GM11168 (cell line): ENCODE results near the gene CCNJL.

Experiments used
- in situ Hi-C: fragments of 300-500 bp; cut with MboI; formaldehyde crosslinking; loops from one replicate; pipeline ENCODE4 v1.12.0; 2022; ENCODE audit warnings: low sequenced_read_pairs; ENCODE audit not compliant: unreplicated experiment

The CCNJL gene

DNA sequence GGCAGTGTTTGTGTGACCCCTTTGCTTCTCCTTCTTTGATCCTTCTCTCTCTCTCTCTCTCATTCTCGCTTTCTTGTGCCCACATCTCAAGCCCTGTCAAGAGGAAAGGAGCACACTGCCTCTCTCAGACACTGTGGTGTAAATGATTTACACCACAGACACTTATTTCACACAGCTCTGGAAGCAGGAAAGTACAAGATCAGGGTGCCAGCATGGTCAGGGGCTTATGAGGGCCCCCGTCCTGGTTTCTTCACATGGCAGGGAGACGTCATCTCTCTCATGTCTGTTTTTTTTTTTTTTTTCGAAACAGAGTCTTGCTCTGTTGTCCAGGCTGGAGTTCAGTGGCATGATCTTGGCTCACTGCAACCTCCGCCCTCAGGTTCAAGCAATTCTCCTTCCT, 76.6 kb downstream of the CCNJL start:
- in situ Hi-C loops, result no loop called here

DNA sequence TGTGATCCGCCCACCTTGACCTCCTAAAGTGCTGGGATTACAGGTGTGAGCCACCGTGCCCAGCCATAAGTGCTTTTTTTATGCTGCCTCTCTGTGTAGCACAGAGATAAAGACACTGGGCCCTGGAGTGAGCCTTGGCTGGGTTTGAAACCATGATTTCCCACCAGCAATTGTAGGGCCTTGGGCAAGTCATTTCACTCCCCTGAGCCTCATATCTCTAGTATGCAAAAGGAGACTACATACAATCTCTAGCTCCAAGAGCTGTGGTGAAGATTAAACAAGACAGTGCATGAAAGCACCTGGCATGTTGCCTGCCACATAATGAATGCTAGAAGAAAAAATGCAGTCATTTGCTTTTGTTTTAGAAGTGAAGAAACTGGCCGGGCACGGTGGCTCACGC, 79.1 kb downstream of the CCNJL start:
- in situ Hi-C loops, result no loop called here

DNA sequence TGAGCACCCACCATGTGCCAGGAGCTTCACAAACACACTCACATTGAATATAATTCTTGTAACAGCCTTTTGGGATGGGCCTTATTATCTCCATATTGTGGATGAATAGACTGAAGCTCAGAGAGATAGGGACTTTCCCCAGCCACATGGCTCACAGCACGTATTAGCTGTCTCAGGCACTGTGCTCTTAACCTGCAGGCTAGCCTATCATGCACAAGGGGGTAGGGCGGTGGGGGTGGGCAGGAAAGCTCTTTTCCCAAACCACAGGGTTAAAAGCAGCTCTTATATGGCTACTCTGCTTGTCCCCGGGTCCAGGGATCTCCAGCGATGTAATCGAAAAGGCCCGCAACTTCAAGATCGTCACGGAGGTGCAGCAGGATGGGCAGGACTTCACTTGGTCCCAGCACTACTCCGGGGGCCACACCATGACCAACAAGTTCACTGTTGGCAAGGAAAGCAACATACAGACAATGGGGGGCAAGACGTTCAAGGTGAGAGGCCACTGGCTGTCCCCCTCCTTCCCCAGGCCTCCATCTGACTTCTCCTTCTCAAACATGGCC, 80.5 kb downstream of the CCNJL start:
- in situ Hi-C loops, result no loop called here

DNA sequence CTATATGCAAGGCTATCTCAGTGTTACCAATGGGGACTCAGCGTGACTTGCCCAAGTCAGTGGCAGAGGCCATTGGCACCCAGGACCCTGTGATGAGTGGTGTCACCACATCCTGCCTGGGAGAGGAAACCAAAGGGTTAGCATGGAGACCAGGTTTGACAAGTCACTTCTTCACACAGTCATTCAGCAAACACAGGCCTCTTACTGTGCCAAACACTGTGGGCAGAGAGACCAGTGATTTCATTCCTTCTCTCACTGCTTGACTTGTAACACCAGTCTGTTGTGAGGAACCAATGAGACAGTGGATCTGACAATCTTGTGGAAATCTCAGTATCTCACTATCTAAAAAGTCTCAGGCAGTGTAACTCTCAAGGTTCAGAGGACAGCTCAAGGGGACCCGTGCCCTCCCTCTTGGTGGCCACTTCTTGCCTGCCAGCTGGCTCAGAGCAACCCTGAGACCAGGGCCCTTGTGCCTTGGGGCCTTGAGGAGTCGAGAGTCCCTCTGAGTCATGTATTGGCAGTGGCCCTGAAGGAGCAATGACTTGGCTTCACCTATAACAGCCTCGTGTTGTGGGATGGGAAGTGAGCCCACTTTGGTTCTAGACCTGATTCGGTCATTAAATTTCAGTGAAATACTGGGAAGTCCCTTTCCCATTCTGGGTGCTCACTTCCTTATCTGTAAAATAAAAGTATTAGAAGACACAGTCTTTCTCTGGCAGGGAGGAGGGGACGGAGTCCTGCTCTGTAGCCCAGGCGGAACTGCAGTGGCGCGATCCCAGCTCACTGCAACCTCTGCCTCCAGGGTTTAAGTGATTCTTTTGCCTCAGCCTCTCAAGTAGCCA, 81.5 kb downstream of the CCNJL start:
- in situ Hi-C loops, result no loop called here

DNA sequence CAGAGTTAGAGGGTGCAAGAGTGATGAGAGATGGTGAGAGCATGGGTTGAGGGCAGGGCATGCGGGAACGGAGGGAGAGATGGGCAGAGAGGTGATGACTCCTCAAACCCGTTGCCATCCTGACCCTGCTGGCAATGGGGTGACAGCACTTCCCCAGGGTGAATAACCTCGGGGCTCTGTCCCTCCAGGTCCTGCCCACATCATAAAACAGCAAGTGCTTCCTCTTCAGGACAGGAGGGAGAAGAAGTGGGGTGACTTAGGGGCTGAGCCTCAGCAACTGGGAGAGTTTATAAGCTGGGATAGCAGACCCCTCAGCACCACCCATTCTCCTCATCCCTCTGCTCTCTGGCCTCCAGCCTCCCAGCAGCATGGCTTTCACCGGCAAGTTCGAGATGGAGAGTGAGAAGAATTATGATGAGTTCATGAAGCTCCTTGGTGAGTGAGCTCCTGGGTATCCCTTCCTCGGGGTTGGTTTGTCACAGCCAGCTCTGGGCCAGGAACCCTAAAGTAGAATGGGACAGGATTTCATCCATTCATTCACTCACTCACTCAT, 83.1 kb downstream of the CCNJL start, which contains the start of gene FABP6:
Gene FABP6 (plus strand): TSS at position 317 of the 553 bp plus-strand sequence. CDS start 52 bp downstream, at position 369.
- in situ Hi-C loops, result no loop called here

DNA sequence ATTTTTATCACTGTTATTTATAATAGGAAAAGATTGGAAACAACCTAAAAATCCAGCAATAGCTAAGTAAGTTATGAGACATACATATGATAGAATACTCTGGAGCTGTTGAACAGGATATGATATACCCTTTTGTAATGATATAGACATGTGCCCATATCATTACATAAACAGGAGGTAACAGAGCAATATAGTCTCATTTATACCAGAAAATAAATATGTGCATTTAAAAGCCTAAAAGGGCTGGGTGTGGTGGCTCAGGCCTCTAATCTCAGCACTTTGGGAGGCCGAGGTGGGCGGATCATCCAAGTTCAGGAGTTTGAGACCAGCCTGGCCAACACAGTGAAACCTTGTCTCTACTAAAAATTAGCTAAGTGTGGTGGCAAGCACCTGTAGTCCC, 85.4 kb downstream of the CCNJL start:
- in situ Hi-C loops, result no loop called here

DNA sequence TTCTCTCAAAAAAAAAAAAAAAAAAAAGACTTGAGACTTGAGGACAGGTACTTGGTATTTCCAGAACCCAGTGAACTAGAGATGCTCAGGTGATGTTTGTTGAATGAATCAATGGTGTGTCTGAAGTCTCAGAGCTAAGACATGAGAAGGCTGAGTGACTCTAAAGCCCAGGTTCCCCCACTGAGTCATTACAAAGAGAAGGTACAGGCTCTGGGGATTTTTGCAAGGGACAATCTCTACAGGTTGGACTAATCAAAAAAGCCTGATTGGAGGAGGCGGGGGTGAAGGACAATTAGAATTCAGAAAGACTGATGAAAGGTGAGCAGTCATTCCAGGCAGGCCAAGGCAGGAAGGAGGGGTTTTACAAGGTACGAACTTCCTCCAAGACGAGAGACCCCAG, 91.3 kb downstream of the CCNJL start:
- in situ Hi-C loops, result no loop called here

DNA sequence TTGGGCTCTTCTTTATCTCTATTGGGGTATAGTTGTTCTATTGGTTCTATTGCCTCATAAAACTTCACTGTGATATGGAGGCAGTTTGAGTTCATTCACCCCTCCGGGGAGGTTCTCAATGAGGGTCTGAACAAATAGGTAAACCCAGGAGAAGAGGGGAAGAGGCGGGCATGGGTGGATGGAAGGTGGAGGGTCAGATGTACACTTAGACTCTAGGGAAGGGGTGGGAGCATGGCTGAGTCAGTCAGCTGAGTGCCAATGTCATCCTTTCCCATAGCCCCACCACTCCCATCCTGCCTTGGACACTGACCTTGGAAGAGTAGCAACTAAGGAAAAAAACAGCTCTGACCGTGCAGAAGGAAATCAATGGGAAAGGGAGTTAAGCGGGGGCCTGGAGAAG, 93.0 kb downstream of the CCNJL start:
- in situ Hi-C loops, result no loop called here

DNA sequence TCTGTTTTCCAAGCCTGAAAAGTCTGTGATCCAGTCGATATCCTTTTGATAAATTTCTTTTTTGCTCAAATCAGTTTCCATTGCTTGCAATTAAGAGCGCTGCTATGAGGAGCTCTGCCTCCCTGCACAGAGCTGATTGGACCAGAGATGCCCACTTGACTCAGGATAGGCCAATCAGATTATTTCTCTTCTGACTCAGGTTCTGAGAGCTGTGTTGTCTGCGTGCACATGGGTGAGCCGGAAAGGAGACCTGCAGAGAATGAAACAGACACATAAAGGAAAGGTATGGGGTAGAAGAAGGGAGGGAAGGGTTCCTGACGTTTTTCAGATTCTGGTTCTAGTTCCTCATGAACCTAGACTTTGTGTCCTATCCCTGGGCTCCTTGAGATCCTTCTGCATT, 98.8 kb downstream of the CCNJL start:
- in situ Hi-C loops, result no loop called here

DNA sequence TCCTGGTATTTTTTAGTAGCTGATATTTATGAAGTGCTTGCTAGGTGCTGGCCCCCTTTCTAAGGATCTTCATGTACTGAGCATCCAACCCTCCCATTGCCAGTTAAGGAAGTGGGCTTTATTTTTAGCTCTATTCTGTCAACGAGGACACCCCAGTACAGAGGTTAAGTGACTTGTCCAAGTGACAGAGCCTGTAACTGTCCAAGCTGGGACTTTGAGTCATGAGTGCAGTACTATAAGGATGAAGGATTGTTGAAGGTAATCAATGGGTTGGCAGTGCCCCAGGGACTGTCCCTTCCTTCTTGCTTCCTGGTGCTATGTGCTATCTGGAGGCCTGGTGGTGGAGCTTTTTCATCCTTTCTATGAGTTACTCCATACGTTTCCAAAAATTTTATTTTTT, 101.0 kb downstream of the CCNJL start:
- in situ Hi-C loops, result no loop called here

DNA sequence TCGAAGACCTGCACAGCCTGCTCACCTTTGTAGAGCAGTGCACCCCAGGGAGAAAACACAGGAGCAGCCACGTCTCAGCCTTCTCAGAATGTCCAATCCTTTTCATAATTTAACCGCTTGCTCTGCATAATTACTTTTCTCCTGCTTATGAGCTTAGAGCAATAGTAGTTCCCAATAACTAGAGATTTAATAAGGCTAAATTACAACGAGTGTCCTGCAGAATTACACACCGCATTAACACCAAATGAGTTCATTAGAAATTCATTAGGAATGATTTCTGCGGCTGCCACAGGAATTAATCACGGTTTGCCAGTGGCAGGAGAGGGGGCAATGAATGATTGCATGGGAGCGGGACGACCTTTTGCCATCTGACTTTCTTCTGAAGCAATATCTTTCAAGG, 101.8 kb downstream of the CCNJL start:
- in situ Hi-C loops, result no loop called here

DNA sequence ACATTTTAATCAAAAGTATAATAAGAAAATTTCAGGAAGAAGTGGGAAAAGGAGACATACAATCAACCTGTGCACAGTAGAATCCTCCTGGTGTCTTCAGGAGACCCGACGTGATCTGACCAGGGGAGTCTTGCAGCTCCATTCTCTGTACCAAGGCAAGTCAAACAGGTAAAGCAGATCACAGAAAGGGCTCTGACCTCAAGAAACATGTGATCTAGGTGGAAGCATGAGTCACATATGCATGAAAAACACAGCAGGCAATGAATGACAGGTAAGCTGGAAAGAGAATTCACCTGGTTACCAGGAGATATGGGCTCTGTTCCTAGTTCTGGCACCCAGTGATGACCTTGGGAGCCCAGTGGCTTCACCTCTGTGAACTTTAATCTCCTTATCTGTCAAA, 102.4 kb downstream of the CCNJL start:
- in situ Hi-C loops, result no loop called here

DNA sequence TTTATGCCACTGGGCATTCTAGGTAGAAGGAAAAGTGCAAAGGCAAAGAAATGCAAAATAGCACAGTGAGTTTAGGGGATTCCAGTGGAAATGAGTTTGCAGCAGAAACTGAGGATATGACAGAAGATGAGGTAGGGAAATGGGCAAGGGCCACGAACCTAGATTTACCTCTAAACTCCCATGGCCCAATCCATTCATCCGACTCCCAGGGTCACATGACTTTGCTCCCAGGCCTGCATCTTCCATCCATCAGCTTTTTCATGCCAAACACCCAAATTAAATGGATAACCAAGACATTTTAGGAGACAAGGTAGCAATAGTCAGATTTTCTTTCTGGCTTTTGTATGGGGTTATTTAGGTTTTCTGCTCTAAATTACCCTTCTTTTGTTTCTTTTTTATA, 105.3 kb downstream of the CCNJL start:
- in situ Hi-C loops, result no loop called here
